AG09309 (cell line): ENCODE measurements around the gene PLCH1.

Source experiments
- DNase-seq: peaks from one replicate; pipeline ENCODE4 v3.0.0-alpha.2; 2010; ENCODE audit warnings: low read depth
- H3K4me3 ChIP-seq: 2 replicates; pipeline ENCODE4 v1.5.1; 2011; ENCODE audit warnings: mild to moderate bottlenecking, low read depth, low read length, moderate library complexity; ENCODE audit not compliant: control insufficient read depth
- TF ChIP-seq, protein P1 (sequence below): IDR thresholded peaks from 2 replicates; pipeline ENCODE4 v1.5.1; 2011; ENCODE audit warnings: mild to moderate bottlenecking, low read depth, low read length, inconsistent platforms; ENCODE audit not compliant: insufficient read depth, control insufficient read depth; ENCODE audit errors: missing control alignments

The PLCH1 gene

DNA sequence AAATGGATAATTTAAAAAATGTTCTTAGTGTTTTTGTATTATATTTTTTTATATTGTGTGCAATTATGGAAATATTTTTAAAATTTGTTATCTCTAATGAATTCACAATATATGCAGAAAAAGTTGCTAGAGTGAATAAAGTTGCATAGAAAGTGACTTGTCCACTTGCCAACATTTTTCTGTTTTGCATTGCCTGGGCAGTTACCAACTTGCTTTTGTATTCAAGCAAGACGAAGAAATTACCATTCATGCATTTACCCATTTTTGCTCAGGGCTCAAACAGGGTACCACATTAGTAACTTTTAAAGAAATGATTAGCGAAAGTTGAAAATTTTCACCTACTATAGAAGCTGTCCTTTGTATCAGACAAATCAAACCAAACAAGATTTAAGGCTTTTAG, 298.5 kb downstream of the PLCH1 start:
- no peak overlapping the region for H3K4me3 ChIP-seq
- TF ChIP-seq, protein P1, sequence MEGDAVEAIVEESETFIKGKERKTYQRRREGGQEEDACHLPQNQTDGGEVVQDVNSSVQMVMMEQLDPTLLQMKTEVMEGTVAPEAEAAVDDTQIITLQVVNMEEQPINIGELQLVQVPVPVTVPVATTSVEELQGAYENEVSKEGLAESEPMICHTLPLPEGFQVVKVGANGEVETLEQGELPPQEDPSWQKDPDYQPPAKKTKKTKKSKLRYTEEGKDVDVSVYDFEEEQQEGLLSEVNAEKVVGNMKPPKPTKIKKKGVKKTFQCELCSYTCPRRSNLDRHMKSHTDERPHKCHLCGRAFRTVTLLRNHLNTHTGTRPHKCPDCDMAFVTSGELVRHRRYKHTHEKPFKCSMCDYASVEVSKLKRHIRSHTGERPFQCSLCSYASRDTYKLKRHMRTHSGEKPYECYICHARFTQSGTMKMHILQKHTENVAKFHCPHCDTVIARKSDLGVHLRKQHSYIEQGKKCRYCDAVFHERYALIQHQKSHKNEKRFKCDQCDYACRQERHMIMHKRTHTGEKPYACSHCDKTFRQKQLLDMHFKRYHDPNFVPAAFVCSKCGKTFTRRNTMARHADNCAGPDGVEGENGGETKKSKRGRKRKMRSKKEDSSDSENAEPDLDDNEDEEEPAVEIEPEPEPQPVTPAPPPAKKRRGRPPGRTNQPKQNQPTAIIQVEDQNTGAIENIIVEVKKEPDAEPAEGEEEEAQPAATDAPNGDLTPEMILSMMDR: no peak

DNA sequence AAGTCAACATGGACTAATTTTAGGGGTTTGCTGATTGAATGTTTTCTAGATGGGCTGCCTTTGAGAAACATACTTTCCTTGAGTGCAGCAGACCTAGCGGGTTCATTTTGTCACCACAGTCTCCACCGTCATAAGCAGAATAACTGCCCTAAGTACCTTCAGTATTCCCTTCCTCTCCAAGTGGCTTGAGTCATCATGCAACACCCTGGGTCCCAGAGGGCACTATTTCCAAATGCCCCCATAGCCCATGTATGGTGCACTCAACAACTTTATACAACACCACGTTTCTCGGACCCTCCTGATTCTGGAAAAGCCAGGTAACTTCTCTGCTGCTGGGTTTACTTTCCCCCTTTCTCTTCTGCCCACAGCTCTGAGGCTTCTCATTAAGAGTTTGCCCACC, 300.1 kb downstream of the PLCH1 start:
- TF ChIP-seq, protein P1: no peak
- H3K4me3 ChIP-seq: no peak overlapping the region
- DNase-seq: no peak

More for the DNA sequence above, 298.5 kb downstream of the PLCH1 start:
- DNase-seq: no peak

DNA sequence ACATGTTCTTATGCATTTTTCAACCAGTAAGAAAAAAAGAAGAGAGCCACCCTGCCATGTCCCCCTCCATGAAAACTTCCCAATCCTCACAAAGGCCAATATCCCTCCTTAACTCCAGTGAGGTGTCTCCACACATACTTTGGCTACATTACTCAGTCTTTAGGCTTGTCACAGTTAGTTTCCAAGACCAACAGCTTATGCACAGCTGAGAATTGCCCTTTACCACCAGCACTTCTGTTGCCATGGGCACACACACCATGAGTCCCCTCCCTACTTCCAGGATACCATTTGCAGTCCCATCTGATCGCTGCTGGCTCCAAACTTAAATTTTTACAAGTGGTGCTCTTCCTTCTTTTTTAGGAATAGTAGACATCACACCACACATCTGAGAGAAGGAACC, 301.1 kb downstream of the PLCH1 start:
- no peak overlapping the region for H3K4me3 ChIP-seq
- DNase-seq: no peak
- TF ChIP-seq, protein P1: no peak

DNA sequence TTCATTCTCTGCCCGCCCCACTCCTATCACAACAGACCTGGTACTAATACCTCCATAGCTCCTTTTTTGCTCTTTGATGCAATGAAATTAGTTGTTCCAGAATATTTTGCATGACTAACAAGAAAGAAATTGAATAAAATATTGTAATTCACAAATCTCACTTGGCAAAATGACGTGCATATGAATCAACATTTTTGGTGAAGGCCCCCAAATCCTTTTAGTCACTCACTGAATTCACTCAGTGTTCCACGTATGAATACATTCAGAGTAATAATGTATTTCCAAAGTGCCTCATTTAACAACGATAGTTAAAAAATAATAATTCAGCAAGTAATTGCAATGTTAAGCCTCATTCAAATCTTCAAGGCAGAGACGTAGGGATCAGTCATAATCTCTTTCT, 302.8 kb downstream of the PLCH1 start:
- H3K4me3 ChIP-seq: no peak overlapping the region
- TF ChIP-seq, protein P1: no peak
- no peak for DNase-seq

DNA sequence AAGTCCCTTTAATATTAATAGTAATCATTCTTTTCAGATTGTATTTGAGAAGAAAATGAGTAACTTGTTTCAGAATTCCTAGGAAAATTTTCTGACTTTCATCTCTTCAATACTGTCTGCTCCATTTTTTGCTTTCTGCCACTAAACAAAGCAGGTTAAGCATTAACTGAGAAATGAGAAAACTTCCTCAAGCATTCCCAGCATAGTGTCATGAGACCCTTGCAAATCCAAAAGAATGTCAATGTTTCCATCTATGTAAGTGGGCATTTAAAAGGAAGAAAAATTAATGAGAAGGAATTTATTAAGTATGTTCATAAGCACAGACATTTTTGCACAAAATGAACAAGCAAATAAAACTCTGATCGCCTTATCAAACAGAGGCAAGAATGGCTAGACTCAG, 303.4 kb downstream of the PLCH1 start:
- TF ChIP-seq, protein P1: no peak
- H3K4me3 ChIP-seq: no peak overlapping the region
- no peak for DNase-seq

DNA sequence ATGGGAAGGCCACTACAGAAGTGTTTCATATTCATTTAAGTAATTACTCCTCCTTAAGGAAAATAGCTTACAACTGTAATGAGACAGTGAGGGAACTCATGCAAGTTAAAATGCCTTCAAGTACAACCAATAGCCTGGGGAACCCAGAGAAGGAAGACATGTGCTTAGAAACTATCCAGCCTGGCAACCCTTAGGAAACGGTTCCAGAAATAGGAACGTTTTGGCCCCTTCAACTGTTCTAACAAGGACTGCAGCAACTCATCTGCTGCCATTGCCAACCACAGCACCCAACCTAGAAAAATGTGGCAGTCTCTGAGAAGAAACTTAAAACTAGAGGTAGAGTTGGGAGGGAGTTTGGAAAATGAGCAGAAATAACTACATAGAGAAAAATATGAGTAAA, 303.8 kb downstream of the PLCH1 start:
- no peak for DNase-seq
- TF ChIP-seq, protein P1: no peak
- H3K4me3 ChIP-seq: no peak overlapping the region

DNA sequence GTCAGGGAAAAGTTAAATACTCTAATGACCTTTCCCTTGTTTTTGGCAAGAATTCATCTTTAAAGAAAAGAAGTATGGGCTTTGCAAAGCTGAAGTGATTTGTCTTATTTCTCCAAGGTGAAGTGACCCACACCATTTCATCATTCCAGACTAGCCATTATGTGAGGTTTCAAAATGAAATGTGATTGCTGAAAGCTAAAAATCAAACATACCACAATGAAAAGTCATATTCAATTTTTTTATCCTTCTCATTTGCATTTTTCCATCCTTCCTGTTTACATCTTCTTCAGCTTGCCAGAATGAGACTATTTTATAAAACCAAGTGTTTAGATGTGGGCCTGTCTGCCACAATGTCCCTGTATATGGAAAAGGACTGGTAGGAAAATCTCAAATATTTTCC, 309.1 kb downstream of the PLCH1 start:
- no peak overlapping the region for H3K4me3 ChIP-seq
- no peak for DNase-seq
- TF ChIP-seq, protein P1: no peak
